ENCODE data around the gene SV2B.
"Not testable (repeated sequence)": the region's sequence is repeated elsewhere in the genome, so short reads cannot be mapped to it uniquely, and the experiment has no call there.

Gene SV2B, protein sequence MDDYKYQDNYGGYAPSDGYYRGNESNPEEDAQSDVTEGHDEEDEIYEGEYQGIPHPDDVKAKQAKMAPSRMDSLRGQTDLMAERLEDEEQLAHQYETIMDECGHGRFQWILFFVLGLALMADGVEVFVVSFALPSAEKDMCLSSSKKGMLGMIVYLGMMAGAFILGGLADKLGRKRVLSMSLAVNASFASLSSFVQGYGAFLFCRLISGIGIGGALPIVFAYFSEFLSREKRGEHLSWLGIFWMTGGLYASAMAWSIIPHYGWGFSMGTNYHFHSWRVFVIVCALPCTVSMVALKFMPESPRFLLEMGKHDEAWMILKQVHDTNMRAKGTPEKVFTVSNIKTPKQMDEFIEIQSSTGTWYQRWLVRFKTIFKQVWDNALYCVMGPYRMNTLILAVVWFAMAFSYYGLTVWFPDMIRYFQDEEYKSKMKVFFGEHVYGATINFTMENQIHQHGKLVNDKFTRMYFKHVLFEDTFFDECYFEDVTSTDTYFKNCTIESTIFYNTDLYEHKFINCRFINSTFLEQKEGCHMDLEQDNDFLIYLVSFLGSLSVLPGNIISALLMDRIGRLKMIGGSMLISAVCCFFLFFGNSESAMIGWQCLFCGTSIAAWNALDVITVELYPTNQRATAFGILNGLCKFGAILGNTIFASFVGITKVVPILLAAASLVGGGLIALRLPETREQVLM

DNA sequence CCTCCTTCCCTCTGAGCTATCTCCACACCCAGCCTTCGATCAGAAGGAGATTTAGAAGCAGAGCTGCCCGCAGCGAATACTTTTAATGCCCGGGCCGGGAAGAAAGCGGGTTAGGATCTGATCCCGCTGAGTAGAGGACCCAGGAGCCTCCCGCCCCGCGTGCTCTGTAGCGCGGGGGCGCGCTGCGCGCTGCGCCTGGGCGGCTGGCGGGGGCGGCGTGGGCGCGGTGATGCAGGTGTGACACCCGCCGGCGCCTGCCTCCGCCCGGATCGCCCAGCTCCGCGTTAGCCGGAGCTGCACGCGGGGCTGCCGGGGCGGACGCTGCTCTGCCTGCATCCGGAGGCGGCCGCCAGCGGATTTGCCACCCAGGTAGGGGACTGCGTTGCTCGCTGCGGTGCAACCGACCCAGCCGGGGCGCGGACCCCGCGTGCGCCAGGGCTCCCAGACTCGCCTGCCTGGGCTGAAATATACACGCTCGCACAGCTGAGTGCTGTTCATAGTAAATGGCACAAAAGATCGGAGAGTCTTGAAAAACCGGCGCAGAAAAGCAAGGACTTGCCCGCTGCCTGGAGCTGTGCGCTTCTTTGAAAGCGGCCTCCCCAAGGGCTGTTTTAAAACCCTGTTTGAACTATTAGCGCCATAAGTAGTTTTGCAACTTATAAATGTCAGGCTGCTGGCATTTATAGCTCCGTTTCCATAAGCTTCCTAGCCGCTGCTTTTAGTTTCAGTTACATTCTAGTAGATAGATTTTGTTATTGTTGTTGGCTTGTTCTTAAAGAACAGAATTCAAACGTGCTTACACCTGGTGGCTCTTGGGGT is at the start of gene SV2B:
Gene SV2B, plus strand, starts transcription at position 263 of the 819 bp plus-strand sequence. CDS start 126,007 bp downstream, outside the sequence.
- DNase-seq (ENCODE audit: insufficient read length, low spot score): no peak
- peak; percentile 14 for FAIRE-seq

DNA sequence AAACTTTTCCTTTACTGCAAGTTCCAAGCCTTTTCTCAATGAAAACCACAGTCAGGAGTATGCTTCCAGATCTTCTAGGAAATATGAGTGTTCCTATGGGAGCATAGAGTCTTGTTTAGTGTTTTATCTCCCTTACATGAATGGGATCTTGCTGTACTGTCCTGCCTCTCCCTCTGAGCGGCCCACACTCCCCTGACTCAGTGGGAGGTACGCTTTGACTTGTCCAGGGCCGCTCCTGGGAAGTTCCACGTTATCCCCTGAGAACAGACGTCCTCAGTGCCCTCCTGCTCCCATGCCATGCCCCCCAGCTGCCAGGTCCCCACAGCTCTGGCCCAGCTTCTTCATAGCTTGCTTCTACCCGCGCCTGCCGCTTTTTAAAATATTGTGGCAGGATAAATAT is 48.8 kb upstream of the SV2B start:
- no peak for FAIRE-seq

DNA sequence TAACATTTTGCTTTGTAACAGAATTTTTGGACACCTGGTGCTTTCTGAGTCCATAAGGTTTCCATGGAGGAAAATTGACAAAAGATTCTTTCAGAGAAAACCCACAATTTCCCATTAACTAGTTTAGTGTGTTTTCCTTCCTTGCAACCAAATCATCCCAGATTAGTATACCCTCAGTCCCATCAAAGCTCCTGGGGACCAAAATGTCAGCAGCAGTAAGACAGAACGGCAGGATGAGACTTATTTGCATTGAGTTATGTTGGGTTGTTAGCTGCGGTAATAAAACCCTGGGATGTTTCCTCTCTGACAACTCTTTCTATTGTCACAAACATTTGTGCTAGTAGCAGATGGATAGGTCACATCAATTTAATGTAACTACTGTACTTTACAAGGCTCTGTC is 45.2 kb upstream of the SV2B start:
- DNase-seq (ENCODE audit: insufficient read length, low spot score) (no peak), FAIRE-seq (no peak)

More for the DNA sequence above, 48.8 kb upstream of the SV2B start:
- no peak for DNase-seq (ENCODE audit: insufficient read length, low spot score)

DNA sequence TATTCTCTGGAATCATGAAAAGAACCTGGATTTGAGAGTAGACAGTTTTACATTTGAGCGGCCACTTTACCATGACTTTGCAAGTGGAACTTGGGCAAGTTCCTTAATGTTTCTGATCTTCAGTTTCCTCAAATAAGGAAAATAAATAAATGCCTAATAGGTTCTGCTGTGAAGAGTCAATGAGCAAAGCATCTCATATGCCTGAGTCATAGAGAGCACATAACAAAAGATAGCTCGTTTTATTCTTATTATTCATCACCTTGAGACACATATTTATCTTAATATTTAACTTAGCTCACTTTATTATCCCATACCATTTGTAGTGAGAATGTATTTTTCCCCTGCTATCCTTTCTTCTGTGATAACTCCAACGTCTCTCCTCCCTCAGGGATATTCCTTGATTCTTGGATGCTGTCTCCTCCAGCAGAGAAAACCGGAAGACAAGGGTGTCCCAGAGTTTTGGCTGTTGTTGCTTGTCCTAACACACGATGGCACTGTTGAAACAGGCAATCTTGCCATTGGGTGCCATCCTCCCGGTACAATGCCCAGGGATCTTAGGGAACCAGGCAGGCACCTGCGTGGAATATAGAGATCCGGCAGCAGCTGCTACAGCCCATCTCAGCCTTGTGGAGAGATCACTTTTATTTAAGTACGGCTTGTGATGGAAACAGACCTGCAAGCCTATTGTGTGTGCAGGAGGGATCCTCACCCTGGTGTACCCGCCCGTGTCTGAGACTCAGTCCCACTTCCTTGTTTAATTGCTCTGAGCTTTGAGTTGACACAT is 44.3 kb upstream of the SV2B start:
- DNase-seq (ENCODE audit: insufficient read length, low spot score) (peak; percentile 43), FAIRE-seq (peak; percentile 93)

DNA sequence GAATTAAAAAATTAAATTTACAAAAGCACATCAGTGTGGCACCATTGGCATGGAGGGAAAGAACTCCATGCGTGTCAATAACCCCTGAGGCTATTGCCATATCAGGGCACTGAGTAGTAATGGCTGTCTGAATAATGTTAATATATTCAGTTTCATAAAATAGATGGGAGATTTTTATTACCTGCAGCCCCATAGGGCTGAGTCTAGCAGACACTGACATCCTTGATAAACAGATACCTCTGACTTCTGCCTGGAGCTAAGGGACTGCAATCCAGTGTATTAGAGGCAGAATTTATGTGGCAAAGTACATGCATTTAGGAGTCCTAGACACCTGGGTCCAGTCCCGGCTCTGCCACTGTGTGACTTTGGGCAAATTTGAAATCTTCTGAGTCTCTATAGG is 38.8 kb upstream of the SV2B start:
- no peak for DNase-seq (ENCODE audit: insufficient read length, low spot score)
- FAIRE-seq: no peak

DNA sequence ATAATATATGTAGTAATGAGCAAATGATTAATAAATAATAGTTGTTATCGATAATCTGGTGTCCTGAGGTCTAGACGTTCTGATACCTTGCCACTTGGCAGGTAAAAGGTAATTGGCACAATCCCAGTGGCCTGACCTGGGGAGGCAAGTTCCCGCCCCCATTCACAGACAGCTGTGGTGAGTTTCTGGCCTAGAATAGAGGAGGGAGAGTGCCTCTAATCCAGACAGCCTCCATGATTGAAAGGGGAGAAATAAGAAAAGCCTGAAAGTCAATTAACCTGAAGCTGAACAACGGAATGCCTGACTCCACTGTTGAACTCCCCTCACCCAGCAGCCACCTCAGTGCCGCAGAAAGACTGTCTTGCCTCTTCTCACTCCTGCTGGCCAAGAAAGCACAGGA is 38.1 kb upstream of the SV2B start:
- FAIRE-seq (no peak), DNase-seq (ENCODE audit: insufficient read length, low spot score) (no peak)

DNA sequence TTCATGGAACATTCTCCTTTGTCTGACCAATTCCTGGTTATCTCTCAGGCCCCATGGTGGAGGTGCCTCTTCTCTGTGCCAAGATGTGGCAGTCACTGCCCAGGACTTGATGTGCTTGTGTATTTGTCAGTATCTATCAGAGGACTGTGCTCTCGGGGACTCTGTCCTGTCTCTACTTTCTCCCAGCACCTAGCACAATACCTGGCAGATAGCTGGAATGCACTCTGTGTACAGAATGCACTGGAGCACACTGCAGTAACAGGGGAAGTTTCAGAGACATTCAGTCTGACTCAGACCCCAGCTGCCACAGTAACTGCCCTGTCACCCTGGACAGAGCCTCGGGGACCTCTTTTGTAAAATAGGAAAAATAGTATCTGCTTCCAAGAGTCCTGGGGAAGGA is 34.6 kb upstream of the SV2B start:
- FAIRE-seq: no peak
- no peak for DNase-seq (ENCODE audit: insufficient read length, low spot score)

DNA sequence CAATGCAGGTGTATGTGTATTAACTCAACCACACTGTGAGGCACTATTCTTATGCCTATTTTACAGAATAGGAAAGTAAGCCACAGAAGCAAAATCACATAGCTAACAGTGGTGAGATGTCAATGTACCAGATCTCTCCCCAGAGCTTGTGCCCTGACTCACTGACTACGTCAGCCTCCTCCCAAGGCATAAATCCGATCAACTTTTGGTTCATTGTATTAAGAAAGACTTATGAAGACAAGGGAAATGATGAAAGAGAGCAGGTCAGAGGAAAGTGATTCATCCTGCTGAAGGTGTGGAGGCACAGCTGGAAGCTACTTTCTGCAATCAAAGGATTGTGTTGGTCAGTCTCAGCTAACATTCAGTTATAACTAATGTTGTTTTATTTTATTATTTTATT is 33.0 kb upstream of the SV2B start:
- DNase-seq (ENCODE audit: insufficient read length, low spot score): no peak
- no peak for FAIRE-seq

DNA sequence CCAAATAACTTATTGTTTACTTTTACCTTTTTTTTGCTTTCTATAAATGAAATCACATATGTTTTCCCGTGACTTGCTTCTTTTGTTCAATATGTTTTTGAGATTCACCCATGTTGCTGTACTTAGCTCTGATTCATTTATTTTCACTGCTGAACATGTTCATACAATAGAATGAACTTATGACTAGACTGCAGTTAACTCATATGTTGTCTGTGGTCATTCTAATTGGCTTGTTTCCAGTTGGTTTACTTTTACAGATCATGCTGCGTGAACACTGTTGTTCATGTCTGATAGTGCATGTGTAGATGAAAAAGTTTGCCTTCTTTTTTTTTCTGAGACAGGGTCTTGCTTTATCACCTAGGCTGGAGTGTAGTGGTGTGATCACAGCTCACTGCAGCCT is 31.6 kb upstream of the SV2B start:
- no peak for DNase-seq (ENCODE audit: insufficient read length, low spot score)
- FAIRE-seq: no peak

DNA sequence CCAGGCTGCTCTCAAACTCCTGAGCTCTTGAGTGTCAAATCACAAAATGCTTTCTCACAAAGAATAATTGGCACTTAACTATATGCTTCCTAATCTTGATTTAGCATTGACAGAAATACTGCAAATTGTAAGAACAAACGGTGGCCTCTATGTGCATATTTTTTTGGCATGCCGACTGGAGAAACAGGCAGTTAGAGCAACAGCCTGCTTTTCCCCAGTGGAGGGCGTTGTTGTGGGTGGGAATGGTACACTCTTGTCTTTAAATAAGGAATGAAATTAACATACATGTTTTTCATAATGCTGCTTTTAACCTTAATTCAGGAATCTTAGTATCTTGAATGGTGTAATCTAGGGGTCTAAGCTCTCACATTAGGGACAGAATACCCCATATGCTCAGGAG is 31.1 kb upstream of the SV2B start:
- no peak for FAIRE-seq
- no peak for DNase-seq (ENCODE audit: insufficient read length, low spot score)

DNA sequence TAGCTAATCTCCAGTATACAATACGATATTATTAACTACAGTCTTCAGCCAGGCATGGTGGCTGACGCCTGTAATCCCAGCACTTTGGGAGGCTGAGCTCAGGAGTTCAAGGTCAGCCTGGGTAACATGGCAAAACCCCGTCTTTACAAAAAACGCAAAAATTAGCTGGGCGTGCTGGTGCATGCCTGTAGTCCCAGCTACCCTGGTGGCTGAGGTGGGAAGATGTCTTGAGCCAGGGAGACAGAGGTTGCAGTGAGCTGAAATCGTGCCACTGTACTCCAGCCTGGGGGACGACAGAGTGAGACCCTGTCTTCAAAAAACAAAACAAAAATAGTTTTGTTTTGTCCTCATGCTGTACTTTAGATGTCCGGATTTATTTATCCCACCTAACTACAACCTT is 29.2 kb upstream of the SV2B start:
- FAIRE-seq: no peak
- DNase-seq (ENCODE audit: insufficient read length, low spot score): no peak

DNA sequence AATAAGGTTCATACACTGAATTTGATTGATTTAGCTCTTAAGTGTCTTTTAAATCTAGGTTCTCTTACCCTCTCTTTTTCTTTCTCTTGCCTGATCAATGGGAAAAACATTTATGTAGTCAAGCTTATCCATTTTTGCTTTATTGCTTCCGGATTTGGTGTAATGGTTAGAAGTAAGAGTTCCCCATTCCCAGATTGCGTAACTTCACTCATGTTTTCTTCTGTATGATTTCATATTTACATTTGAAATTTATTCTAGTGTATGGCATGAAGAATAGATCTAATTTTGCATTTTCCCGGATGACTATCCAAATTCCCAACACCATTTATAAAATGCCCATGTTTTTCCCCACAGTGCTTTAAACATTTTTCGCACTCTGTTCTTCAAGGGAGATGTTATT is 27.9 kb upstream of the SV2B start:
- DNase-seq (ENCODE audit: insufficient read length, low spot score): no peak
- FAIRE-seq: no peak

DNA sequence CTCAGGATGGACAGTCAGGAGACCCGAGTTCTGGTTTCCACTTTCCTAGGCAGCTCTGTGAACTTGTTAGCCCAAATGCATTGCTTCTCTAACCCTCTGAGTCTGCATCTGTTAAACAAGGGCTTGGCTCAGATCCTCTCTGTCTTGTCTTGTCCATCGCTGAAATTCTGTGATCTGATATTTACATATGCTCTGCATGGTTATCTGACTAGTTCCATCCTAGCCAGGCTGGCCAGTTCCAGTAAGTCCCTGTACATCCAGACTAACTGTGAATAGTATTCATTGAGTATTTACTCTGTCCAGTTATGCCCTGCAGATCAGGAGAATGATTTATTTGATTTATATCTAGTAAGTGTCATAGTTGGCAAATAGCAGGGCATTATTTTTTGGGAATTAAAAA is 27.0 kb upstream of the SV2B start:
- FAIRE-seq (no peak), DNase-seq (ENCODE audit: insufficient read length, low spot score) (no peak)

DNA sequence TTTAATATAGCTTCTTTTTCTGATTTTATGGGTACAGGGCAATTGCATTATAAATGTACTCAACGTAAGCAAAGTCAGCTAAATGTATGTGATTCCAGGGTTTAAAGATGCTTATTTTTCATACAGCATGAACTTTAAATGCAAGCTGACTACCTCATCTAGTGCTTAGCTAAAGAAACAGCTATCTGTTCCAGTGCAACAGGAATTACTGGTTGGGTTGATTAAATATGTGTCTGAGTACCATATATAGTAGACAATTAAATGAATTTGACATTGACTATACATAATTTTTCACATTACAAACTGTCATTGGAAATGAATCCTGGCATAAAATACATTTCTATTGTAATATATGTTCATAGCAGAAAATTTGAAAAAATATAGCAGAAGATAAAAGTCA is 26.3 kb upstream of the SV2B start:
- DNase-seq (ENCODE audit: insufficient read length, low spot score): no peak
- no peak for FAIRE-seq

DNA sequence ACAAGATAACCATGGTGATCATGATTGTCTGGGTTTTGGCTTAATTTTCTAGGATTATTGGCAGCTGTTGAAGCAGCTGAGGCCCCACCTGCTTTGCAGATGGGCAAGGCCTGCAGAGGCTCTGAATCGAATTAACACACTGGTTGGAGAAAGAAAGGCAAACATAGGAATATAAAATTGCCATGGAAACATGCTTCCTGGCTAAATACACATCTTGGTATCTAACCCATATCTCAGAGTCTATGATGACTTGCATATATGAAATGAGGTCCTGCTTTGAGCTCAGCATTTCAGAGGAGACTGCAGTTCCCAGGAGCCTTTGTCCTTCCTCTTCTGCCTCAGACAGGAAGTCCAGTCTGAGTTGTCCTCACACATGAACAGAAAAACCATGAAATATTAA is 24.3 kb upstream of the SV2B start:
- no peak for FAIRE-seq
- no peak for DNase-seq (ENCODE audit: insufficient read length, low spot score)

DNA sequence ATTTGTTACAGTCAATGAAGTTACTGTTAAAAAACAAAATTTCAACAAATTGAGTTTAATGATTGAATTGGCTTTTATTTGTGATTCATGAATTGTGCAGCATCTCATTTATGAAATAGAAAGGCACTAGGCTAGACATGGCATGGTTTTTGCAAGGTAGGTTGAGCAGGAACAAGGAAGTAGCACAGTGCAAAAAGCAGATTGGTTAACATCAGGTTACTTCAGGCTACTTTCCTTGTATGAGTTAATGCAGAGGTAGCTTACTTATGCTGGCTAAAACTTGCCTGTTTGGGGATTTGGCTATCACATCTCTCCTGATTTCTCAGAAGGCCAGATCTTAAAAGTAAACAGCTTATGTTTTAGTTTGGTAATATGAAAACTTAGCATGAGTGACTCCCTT is 23.0 kb upstream of the SV2B start:
- no peak for DNase-seq (ENCODE audit: insufficient read length, low spot score)
- FAIRE-seq: no peak

DNA sequence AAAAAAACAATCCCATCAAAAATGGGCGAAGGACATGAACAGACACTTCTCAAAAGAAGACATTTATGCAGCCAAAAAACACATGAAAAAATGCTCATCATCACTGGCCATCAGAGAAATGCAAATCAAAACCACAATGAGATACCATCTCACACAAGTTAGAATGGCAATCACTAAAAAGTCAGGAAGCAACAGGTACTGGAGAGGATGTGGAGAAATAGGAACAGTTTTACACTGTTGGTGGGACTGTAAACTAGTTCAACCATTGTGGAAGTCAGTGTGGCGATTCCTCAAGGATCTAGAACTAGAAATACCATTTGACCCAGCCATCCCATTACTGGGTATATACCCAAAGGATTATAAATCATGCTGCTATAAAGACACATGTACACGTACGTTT is 6.2 kb upstream of the SV2B start:
- FAIRE-seq: not testable (repeated sequence)

DNA sequence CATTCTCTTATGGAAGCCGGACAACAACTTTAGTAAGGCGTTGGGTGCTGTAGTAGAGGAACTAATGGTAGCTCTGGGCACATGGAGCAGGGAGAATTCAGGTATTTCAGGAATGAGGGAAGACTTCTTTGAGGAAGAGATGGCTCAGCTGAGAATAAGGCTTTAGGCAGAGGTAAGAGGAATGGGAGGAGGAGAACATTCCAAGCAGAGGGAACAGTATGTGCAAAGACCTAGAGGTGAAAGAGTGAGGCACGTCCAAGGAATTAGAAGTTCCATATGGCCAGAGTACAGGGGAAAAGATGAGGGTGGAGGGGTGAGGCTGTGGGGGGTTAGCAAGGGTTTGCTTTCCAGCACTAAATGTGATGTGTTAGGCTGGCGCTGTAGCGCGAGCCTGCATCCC is 1.6 kb upstream of the SV2B start:
- FAIRE-seq: no peak
- DNase-seq (ENCODE audit: insufficient read length, low spot score): no peak

More for the DNA sequence above, 6.2 kb upstream of the SV2B start:
- not testable (repeated sequence) for DNase-seq (ENCODE audit: insufficient read length, low spot score)

DNA sequence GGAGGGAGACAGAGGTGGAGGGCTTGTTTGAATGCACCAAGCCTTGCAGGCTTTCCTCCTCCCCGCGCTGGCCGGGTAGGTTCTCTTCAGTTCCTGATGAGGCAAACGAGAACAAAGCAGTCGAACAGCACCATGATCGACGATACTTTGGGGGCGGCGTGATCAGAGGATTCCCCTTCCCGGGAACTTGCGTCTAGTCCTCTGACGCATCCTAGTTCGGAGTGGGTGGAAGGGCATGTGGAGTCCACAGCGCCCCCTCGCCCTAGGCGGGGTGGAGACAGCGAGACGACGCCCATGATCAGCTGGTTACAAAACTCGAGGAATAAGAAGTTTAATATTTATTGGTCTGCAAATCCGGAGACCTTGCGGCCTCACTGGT is 452 bp upstream of the SV2B start:
- FAIRE-seq (no peak), DNase-seq (ENCODE audit: insufficient read length, low spot score) (no peak)

DNA sequence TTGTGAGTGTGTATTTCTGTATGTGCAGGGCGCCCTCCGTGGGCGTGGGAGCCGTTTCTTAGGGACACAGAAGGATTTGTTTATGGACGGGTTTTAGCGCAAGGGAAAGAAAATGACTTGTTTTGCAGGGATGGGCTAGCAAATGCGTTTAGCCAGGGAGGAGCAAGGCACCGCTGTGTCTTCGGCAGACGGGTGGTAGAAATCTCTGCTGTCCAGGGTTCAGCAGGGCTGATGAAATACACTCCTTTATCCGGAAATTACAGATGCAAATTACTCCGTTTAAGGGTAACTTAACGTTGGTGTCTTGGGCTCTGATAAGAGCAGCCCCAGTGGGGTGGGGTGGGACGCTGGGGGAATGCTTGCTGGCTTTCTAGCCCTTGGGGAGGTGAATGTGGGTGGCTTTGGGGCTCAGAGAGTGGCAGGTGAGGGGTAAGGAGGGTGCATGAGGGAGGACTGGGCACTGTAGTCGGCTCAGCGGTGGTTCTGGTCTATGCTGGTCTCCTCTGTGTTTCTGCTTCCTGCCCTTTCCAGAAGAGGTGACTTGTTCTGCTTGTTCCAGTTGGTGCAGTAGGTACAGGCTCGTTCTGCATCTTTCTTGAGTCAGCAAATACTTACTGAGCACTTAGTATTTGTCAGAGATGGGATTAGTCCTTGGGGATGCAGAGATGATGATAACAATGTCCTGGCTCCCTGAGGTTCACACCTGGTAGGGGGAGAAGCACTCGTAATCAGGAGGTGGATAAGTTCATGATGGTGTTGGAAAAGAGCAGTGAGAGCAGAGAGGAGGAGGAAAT is 954 bp downstream of the SV2B start:
- no peak for DNase-seq (ENCODE audit: insufficient read length, low spot score)
- no peak for FAIRE-seq
